Fibroblast of the aortic adventitia (primary cell): ENCODE measurements around the gene NPW. TPM values are rescaled to one million over a fixed set of nuclear protein-coding genes. Genes with fewer than 3 reads are reported as not detected.

Source experiments
- DNase-seq: peaks from one replicate; pipeline ENCODE4 v3.0.0-alpha.2; 2010; ENCODE audit warnings: low read depth
- H3K4me3 ChIP-seq: 2 replicates; pipeline ENCODE4 v1.5.1; 2011; ENCODE audit warnings: low read depth, mild to moderate bottlenecking, control low read depth, low read length, moderate library complexity
- CTCF ChIP-seq: IDR thresholded peaks from 2 replicates; pipeline ENCODE4 v1.5.1; 2011; ENCODE audit warnings: mild to moderate bottlenecking, low read length, control low read depth, inconsistent platforms; ENCODE audit not compliant: insufficient read depth
- total RNA-seq: library from RNA; depleted of rRNA; stranded (reverse); fragments of >200 nt; gene quantifications from 2 replicates; pipeline ENCODE4 v1.2.3, GENCODE V29; 2012; ENCODE audit warnings: low replicate concordance

The NPW gene
- total RNA-seq, 1 donor: 0.45 TPM

- TF ChIP-seq CTCF: no peak
- no peak for DNase-seq
- H3K4me3 ChIP-seq: no peak overlapping the region
These were observed 15.3 kb downstream of the NPW start for GRCh38 chr16:2034696-2035430.

- no peak for TF ChIP-seq CTCF
These were observed 16.0 kb downstream of the NPW start for GRCh38 chr16:2035431-2036199.

GRCh38 chr16:2036200-2036966, 16.8 kb downstream of the NPW start:
- no peak overlapping the region for H3K4me3 ChIP-seq
- no peak for TF ChIP-seq CTCF
- no peak for DNase-seq

More at GRCh38 chr16:2035431-2036199, 16.0 kb downstream of the NPW start:
- peak; percentile 78 for DNase-seq
- H3K4me3 ChIP-seq: peak overlapping the region; percentile 17

GRCh38 chr16:2037115-2037514, 17.5 kb downstream of the NPW start:
- DNase-seq: no peak
- no peak overlapping the region for H3K4me3 ChIP-seq
- TF ChIP-seq CTCF: no peak

GRCh38 chr16:2037647-2038381, 18.2 kb downstream of the NPW start:
- no peak for DNase-seq
- no peak overlapping the region for H3K4me3 ChIP-seq
- TF ChIP-seq CTCF: no peak
